Measurements from ENCODE around the gene SEC61G. TPM values are rescaled to one million over a fixed set of nuclear protein-coding genes. Genes with fewer than 3 reads are reported as not detected.

The SEC61G gene
- total and polyA plus RNA-seq, 12 donors, result 73.7 to 578 (median 91.7) TPM

DNA sequence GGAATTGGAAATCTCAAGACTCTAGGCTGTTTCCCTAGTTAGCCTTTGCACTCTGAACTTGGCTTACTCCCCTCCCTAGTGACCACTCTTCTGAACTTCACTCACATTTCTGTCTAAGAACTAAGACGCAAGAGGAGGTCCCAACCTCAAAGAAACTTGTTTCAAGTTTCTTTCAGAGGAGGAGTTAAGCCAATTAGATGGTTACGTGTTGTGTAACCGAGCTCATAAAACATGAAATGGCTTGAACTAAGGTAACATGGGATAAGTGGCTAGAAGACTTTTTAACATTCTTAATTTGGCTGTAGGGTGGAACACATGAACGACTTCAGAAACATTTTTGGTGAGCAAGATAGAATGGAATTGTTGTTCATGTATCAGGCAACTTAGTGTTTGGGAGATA is 39.5 kb upstream of the SEC61G start:
- Histone ChIP-seq H3K36me3 (no peaks in the 10 kb centered on the region), H3K27me3 (no peaks in the 10 kb centered on the region), H3K4me1 (peaks cover 0 to 15% (median 0%) of the 10 kb centered on the region in 9 donors), H3K9me3 (no peaks in the 10 kb centered on the region), H3K27ac (no peak overlapping the region), H3K4me3 (no peak overlapping the region)
- DNase-seq, result no peak
- no peak for ATAC-seq
- TF ChIP-seq, protein P1, sequence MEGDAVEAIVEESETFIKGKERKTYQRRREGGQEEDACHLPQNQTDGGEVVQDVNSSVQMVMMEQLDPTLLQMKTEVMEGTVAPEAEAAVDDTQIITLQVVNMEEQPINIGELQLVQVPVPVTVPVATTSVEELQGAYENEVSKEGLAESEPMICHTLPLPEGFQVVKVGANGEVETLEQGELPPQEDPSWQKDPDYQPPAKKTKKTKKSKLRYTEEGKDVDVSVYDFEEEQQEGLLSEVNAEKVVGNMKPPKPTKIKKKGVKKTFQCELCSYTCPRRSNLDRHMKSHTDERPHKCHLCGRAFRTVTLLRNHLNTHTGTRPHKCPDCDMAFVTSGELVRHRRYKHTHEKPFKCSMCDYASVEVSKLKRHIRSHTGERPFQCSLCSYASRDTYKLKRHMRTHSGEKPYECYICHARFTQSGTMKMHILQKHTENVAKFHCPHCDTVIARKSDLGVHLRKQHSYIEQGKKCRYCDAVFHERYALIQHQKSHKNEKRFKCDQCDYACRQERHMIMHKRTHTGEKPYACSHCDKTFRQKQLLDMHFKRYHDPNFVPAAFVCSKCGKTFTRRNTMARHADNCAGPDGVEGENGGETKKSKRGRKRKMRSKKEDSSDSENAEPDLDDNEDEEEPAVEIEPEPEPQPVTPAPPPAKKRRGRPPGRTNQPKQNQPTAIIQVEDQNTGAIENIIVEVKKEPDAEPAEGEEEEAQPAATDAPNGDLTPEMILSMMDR (IDR thresholded peaks at IDR 0.05), result no peak
- WGBS, 2 donors, result 82% methylated on average over 4 of the region's 4 CpGs
- intact Hi-C loops (cut with DNase I), result loop anchor here in 2 of 10 donors (5.0 to 10.0 kb wide), 2 partner anchors 39 to 46 kb away; no protein-coding TSS in a partner anchor

DNA sequence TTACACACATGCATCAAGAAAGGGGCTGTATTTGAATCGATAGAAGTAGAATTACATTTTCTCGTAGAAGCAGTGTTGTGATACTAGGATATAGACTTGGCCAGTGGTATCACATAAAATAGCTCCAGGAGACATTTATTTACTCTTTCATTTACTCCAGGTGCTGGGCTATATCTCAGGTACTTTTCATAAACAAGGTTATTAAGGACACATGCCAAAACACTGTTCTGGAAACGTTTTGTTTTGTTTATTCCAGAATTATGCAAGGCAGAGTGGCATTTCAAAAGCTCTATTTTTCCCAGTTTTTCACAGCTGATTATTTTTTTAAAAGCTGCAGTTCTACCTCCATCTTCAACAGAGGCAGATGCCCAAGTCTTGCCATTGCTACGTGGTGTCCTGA is 37.8 kb upstream of the SEC61G start:
- 78 to 83% methylated on average over 4 of the region's 4 CpGs for WGBS, 2 donors
- no peaks in the 10 kb centered on the region for H3K27me3 ChIP-seq
- TF ChIP-seq, protein P1 (IDR thresholded peaks at IDR 0.05), result no peak
- H3K36me3 ChIP-seq, result no peaks in the 10 kb centered on the region
- H3K9me3 ChIP-seq, result no peaks in the 10 kb centered on the region
- H3K4me1 ChIP-seq, result peaks cover 0 to 15% (median 0%) of the 10 kb centered on the region in 9 donors
- ATAC-seq (no peak), DNase-seq (no peak)
- intact Hi-C loops (cut with DNase I), result loop anchor here in 2 of 10 donors (5.0 to 10.0 kb wide), 2 partner anchors 40 to 48 kb away; no protein-coding TSS in a partner anchor
- H3K4me3 ChIP-seq, result no peak overlapping the region
- no peak overlapping the region for H3K27ac ChIP-seq

DNA sequence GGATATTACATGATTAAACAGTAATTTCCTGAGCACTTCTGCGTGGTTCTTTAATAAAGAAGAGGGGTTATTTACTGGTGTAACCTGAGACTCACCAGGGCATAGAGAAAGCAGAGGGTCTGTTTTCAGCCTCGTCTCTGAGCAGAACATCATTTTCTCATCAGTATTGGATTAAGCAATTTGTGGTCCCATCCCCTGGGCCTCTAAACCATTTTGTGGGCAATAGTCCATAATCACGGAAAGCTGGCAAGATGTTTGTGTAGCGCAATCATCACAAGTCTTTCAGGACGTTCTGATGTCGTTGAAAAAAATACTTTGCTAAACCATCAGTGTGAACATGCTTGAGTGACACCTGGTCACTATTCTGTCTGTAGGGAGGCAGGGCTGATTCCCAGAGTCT is 37.1 kb upstream of the SEC61G start:
- TF ChIP-seq, protein P1 (IDR thresholded peaks at IDR 0.05), result no peak
- H3K27me3 ChIP-seq, result no peaks in the 10 kb centered on the region
- peaks cover 0 to 15% (median 0%) of the 10 kb centered on the region in 9 donors for H3K4me1 ChIP-seq
- intact Hi-C loops (cut with DNase I), result loop anchor here in 2 of 10 donors (5.0 to 10.0 kb wide), 2 partner anchors 41 to 49 kb away; no protein-coding TSS in a partner anchor
- 63 to 80% methylated on average over 6 of the region's 6 CpGs for WGBS, 2 donors
- no peak overlapping the region for H3K27ac ChIP-seq
- H3K9me3 ChIP-seq, result no peaks in the 10 kb centered on the region
- DNase-seq (no peak), ATAC-seq (peak in 1 of 8 donors; percentile 57)
- no peak overlapping the region for H3K4me3 ChIP-seq
- H3K36me3 ChIP-seq, result no peaks in the 10 kb centered on the region

DNA sequence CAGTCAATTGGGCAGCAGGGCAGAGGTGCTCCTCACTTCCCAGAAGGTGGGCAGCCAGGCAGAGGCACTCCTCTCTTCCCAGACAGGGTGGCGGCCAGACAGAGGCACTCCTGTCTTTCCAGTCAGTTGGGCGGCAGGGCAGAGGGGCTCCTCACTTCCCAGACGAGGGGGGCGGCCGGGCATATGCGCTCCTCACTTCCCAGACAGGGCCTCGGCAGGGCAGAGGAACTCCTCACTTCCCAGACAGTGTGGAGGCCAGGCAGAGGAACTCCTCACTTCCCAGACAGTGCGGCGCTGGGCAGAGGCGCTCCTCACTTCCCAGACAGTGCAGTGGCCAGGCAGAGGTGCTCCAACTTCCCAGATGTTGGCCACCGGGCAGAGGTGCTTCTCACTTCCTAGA is 33.4 kb upstream of the SEC61G start:
- Histone ChIP-seq H3K27ac (no peak overlapping the region), H3K4me1 (peaks cover 0 to 9% (median 6%) of the 10 kb centered on the region in 9 donors), H3K9me3 (no peaks in the 10 kb centered on the region), H3K27me3 (peaks cover 0 to 7% (median 0%) of the 10 kb centered on the region in 7 donors), H3K36me3 (no peaks in the 10 kb centered on the region), H3K4me3 (no peak overlapping the region)
- intact Hi-C loops (cut with DNase I), result loop anchor here in 3 of 10 donors (5.0 to 10.0 kb wide), 3 partner anchors 45 to 225 kb away; partner anchors contain the start of gene EGFR (in 1 of the 3)
- TF ChIP-seq, protein P1 (IDR thresholded peaks at IDR 0.05), result no peak
- no peak for ATAC-seq
- DNase-seq, result no peak
- WGBS, 2 donors, result 53 to 85% methylated on average over 11 of the region's 11 CpGs

All from heart right ventricle (tissue), 16 donors.